Measurements from ENCODE around the gene ANKRD44.
A peak's percentile ranks its signal among the peaks of the same experiment; 100 is the strongest.
"Not testable (repeated sequence)": the region's sequence is repeated elsewhere in the genome, so short reads cannot be mapped to it uniquely, and the experiment has no call there.

The ANKRD44 gene

DNA sequence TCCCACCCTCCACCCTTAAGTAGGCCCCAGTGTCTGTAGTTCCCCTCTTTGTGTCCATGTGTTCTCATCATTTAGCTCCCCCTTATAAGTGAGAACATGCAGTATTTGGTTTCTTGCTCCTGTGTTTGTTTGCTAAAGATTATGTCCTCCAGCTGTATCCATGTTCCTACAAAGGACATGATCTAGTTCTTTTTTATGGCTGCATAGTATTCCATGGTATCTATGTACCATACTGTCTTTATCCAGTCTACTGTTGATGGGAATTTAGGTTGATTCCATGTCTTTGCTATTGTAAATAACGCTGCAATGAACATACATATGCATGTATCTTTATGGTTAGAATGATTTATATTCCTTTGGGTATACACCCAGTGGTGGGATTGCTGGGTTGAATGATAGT is 233.9 kb downstream of the ANKRD44 start:
- no peak for DNase-seq (ENCODE audit: low read depth, low spot score)

GRCh38 chr2:197075754-197076337 is 234.7 kb downstream of the ANKRD44 start:
- DNase-seq (ENCODE audit: low read depth, low spot score): no peak

DNA sequence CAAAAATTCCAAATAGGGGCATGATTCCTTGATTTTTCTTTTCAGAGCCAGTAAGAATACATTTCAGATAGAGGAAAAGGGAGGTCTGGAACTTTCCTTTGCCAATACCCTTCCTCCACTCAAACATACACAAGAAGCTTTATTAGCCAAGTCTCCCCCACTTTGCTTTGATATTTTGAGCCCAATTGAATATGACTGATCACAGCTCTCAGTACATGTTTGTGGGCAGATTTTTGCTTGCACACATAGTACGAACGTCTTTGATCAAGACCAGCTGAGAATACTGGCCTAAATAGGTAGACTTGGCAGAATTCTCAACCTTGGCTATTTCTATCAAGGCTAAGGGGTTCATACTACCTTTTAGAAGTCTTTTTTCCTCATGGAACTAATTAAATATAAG is 235.3 kb downstream of the ANKRD44 start:
- peak; percentile 62 for DNase-seq (ENCODE audit: low read depth, low spot score)

- DNase-seq (ENCODE audit: low read depth, low spot score): peak; percentile 89
Observed at GRCh38 chr2:197073701-197074433, 236.7 kb downstream of the ANKRD44 start.

DNA sequence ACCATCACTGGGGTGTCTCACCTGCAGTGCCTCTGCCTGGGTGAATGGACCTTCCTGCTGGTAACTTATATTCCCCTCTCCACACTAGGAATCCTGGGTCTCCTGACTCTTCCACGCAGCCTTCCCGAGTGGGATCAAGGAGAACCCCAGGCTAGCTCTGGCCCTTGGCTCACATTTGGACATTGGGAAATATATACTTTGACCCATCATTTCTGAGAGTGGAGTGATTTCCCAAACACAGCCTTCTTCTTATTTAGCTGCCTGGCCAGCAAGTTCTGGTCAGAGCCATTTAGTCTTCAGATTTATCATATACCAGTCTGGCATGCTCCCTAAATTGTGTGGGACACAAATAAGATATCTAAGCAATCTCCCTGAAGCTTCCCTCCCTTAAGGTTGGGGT is 237.3 kb downstream of the ANKRD44 start:
- DNase-seq (ENCODE audit: low read depth, low spot score): no peak

DNA sequence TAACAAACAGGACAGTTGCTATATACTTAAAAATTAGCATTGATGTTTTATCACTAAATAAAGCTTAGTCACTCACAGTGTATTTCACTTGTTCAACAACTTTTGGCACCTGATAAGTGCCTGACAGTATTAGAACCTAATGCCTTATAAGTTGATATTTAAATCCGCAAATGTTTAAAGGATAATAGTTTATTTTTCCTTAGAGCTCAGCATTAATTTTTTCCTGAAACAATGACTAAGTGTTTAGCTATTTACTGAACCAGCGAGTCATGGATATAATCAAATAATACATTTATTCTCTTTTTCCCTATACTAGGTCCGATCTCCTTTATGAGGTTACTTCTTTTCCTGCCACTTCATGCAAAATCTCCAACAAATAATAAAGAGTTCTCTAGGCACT is 238.0 kb downstream of the ANKRD44 start:
- no peak for DNase-seq (ENCODE audit: low read depth, low spot score)

- no peak for DNase-seq (ENCODE audit: low read depth, low spot score)
Observed at GRCh38 chr2:197071790-197072436, 238.7 kb downstream of the ANKRD44 start.

GRCh38 chr2:197071213-197071612 is 239.4 kb downstream of the ANKRD44 start:
- DNase-seq (ENCODE audit: low read depth, low spot score): no peak

GRCh38 chr2:197069958-197070357 is 240.6 kb downstream of the ANKRD44 start:
- DNase-seq (ENCODE audit: low read depth, low spot score): no peak

DNA sequence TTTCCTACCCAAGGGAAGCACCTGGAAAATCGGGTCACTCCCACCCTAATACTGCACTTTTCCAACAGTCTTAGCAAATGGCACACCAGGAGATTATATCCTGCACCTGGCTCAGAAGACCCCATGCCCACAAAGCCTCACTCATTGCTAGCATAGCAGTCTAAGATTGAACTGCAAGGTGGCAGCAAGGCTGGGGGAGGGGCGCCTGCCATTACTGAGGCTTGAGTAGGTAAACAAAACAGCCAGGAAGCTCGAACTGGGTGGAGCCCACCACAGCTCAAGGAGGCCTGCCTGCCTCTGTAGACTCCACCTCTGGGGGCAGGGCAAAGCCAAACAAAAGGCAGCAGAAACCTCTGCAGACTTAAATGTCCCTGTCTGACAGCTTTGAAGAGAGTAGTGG is 248.0 kb downstream of the ANKRD44 start:
- not testable (repeated sequence) for DNase-seq (ENCODE audit: low read depth, low spot score)

GRCh38 chr2:197059477-197059876 is 251.1 kb downstream of the ANKRD44 start:
- no peak for DNase-seq (ENCODE audit: low read depth, low spot score)

GRCh38 chr2:197058777-197059300 is 251.7 kb downstream of the ANKRD44 start:
- no peak for DNase-seq (ENCODE audit: low read depth, low spot score)

DNA sequence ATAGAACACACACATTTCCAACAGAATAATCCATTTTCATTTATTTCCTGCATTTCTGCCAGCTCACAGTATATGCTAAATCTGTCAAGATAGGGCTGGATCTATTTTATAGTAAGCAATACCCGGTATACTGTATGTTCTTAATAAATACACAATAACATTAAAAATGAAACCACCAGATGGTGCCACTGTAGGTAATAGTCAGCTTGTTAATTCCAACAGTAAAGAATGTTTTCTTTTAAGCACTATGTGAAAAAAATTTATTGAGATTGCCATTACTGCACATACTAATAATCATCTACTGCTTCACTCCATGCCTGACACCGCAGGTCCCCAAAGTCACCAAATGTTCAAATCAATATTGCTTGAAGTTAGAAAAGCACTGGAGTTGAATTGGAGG is 252.6 kb downstream of the ANKRD44 start:
- no peak for DNase-seq (ENCODE audit: low read depth, low spot score)

DNA sequence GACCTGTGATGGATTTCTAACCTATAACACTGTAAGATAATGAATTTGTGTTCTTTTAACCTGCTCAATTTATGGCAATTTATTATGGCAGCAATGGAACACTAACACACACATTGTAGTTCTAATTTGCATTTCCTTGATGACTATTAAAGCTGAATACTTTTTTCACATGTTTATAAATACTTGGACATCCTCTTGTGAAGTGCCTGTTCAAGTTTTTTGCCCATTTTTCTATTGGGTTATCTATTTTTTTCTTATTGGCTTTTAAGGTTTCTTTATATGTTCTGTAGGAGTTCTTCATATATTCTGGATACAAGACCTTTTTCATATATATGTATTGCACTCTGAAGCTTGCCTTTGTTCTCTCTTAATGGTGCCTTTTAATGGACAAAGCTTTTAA is 255.5 kb downstream of the ANKRD44 start:
- no peak for DNase-seq (ENCODE audit: low read depth, low spot score)

- no peak for DNase-seq (ENCODE audit: low read depth, low spot score)
Observed at GRCh38 chr2:197054437-197054836, 256.1 kb downstream of the ANKRD44 start.

DNA sequence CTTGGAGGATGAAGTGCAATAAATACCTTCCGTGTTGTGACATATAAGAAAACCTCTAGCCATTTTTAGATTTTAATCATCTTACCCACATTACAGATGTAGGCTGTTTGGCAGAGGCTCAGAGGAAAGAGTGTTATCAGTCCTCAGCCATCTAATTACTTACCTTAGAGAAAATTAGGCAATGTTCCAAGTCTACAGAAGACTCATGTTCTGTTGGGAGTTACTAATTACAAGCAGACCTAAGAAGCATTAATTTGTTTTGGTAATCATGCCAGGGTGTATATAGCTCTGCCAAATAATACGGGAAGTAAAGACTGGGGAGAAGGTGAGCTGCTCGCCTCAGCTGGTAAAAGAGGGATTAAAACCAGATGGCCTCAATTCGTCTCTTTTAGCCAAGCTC is 258.2 kb downstream of the ANKRD44 start:
- no peak for DNase-seq (ENCODE audit: low read depth, low spot score)

DNA sequence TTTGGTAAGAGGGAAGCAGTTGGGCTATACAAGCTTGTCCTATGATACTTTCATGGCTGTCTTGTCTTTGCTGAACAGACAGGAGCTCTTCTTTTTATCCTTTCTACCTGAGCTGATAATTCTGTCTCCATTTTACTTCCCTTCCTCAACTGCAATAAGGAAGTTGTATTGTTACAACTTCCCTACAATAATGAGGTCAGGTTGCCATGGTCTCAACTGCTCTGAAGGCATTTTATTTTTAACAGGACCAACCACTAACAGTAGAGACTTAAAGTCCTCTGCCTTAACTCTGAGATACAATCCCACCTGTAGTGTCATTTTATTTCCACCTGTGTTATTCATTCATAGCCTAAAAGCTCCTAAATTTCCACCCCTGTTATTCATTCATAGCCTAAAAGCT is 265.5 kb downstream of the ANKRD44 start:
- DNase-seq (ENCODE audit: low read depth, low spot score): no peak

DNA sequence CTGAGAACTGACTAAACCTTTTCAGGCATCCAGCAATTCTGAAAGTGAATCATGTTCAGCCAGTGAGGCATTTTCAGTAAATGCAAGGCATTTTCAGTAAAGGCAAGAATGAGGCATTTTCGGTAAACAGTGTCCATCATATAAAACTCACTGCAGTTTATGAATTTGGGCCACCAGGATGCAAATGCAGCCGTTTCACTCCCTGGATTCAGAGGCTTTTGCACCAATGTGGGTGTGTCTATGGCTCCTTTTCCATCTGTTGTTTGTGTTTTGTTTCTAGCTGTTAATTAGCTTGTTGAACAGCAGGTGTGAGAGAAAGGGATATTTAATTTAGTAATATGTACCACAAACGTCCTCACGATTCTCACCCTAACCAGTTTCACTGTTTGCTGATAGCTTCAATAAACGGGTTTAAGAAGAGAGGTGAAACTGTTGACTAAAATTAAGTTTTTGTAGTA is 267.8 kb downstream of the ANKRD44 start:
- DNase-seq (ENCODE audit: low read depth, low spot score): no peak

DNA sequence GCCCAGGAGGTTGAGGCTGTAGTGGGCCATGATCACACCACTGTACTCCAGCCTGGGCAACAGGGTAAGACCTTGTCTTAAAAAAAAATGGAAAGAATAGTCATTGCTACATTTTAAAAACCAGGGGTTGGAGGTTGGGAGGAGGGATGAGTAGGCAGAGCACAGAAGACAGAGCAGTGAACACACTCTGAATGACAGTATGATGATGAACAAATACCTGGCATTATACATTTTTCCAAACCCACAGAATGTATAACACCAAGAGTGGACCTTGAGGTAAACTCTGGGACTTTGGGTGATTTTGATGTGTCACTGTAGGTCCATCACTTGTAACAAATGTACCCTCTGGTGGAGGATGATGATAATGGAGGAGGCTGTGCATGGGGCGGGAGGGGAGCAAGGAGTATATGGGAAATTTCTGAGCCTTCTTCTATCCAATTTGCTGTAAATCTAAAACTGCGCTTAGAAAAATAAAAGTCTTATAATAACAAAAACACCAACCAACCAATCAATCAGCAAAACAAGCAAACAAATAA is 272.6 kb downstream of the ANKRD44 start:
- DNase-seq (ENCODE audit: low read depth, low spot score): no peak

- DNase-seq (ENCODE audit: low read depth, low spot score): no peak
Observed at GRCh38 chr2:197035002-197035401, 275.6 kb downstream of the ANKRD44 start.

- DNase-seq (ENCODE audit: low read depth, low spot score): no peak
Observed at GRCh38 chr2:197034292-197034691, 276.3 kb downstream of the ANKRD44 start.

DNA sequence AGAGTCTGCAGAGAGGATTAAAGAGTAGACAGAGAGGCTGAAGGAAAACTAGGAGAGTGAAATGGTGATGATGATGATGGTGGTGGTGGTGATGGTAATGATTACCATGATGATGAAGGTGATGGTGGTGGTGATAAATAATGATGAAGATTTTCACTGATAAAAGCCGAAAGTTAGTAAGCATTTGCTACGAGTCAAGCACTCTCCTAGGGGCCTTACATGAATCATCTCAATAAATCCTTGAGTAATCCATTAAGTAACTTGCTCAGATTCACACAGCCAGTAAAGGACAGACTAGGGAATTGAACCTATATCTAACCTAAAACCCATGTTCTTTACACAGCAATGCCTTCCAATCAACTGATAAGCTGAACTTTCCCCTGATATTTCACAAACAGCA is 277.4 kb downstream of the ANKRD44 start:
- no peak for DNase-seq (ENCODE audit: low read depth, low spot score)
